CD14-positive monocyte (primary cell): ENCODE results near the gene SLC25A25. TPM values are rescaled to one million over a fixed set of nuclear protein-coding genes. Genes with fewer than 3 reads are reported as not detected.
A peak's percentile ranks its signal among the peaks of the same experiment; 100 is the strongest.

Source experiments
- DNase-seq, 3 donors: peaks; one replicate each; pipeline ENCODE4 v3.0.0-alpha.2; 2011 to 2022
- H2AFZ ChIP-seq: 2 replicates; pipeline ENCODE4 v1.6.0; 2012; ENCODE audit warnings: mild to moderate bottlenecking, low read depth, low read length, inconsistent platforms; ENCODE audit not compliant: insufficient read depth, poor library complexity, severe bottlenecking
- H3K27ac ChIP-seq, 2 donors: 1 replicate in 1 of 2; 2 replicates in 1 of 2; pipeline ENCODE4 v1.5.1; 2012 to 2013; ENCODE audit warnings: low read length in 2 of 2, control low read depth in 1 of 2, inconsistent platforms in 1 of 2, low read depth in 1 of 2, mild to moderate bottlenecking in 1 of 2
- H3K27me3 ChIP-seq, 2 donors: one replicate each; pipeline versions ENCODE4 v1.6.0 to v1.6.1; 2011 to 2013; ENCODE audit warnings: low read length in 2 of 2; ENCODE audit not compliant: control insufficient read depth in 2 of 2, insufficient read depth in 2 of 2
- H3K36me3 ChIP-seq, 2 donors: replicated peaks in 1 of 2; 1 replicate in 1 of 2; 2 replicates in 1 of 2; pipeline versions ENCODE4 v1.5.1 to v1.6.1; 2012 to 2013; ENCODE audit warnings: low read length in 2 of 2, control low read depth in 1 of 2, inconsistent platforms in 1 of 2, mild to moderate bottlenecking in 1 of 2; ENCODE audit not compliant: insufficient read depth in 2 of 2, control insufficient read depth in 1 of 2
- H3K4me1 ChIP-seq, 2 donors: 1 replicate in 1 of 2; 2 replicates in 1 of 2; pipeline versions ENCODE4 v1.5.1 to v1.6.1; 2012 to 2013; ENCODE audit warnings: low read length in 2 of 2, control low read depth in 1 of 2, inconsistent platforms in 1 of 2, mild to moderate bottlenecking in 1 of 2, moderate library complexity in 1 of 2; ENCODE audit not compliant: insufficient read depth in 2 of 2, control insufficient read depth in 1 of 2
- H3K4me2 ChIP-seq: replicated peaks from 2 replicates; pipeline ENCODE3; 2012; ENCODE audit warnings: low read length, moderate library complexity, mild to moderate bottlenecking; ENCODE audit not compliant: poor library complexity, severe bottlenecking; ENCODE audit errors: extremely low read depth
- H3K4me3 ChIP-seq, 3 experiments: fragments of 200-600 bp in 1 of 3; sonication (generic) in 1 of 3; replicated peaks in 1 of 3; 1 replicate in 2 of 3; 2 replicates in 1 of 3; pipeline ENCODE4 v1.5.1; 2011 to 2013; ENCODE audit warnings: low read length in 3 of 3, mild to moderate bottlenecking in 3 of 3, control low read depth in 2 of 3, low read depth in 2 of 3, inconsistent platforms in 1 of 3, moderate library complexity in 1 of 3
- H3K79me2 ChIP-seq: 2 replicates; pipeline ENCODE4 v1.6.0; 2012; ENCODE audit warnings: mild to moderate bottlenecking, control low read depth, inconsistent platforms, low read length, moderate library complexity; ENCODE audit not compliant: insufficient read depth
- H3K9ac ChIP-seq: 2 replicates; pipeline ENCODE4 v1.6.0; 2017; ENCODE audit warnings: low read length, mild to moderate bottlenecking; ENCODE audit not compliant: insufficient read depth, poor library complexity, severe bottlenecking
- H3K9me3 ChIP-seq, 2 donors: replicated peaks in 1 of 2; 1 replicate in 1 of 2; 2 replicates in 1 of 2; pipeline versions ENCODE4 v1.5.1 to v1.6.1; 2012 to 2013; ENCODE audit warnings: low read length in 2 of 2, control low read depth in 1 of 2; ENCODE audit not compliant: control insufficient read depth in 1 of 2, insufficient read depth in 1 of 2
- H4K20me1 ChIP-seq: 2 replicates; pipeline ENCODE4 v1.6.0; 2012; ENCODE audit warnings: mild to moderate bottlenecking, low read length, control low read depth, moderate library complexity; ENCODE audit not compliant: insufficient read depth
- H3K27ac Mint-ChIP-seq, 7 donors: one replicate each; pipeline ENCODE4 v1.8.0; 2020; ENCODE audit warnings: mild to moderate bottlenecking in 7 of 7, mixed read lengths in 7 of 7, moderate library complexity in 6 of 7, inconsistent platforms in 2 of 7
- H3K27me3 Mint-ChIP-seq, 3 donors: one replicate each; pipeline ENCODE4 v1.8.0; 2021 to 2022; ENCODE audit warnings: low read depth in 3 of 3, mild to moderate bottlenecking in 3 of 3, mixed read lengths in 3 of 3, moderate library complexity in 3 of 3, inconsistent platforms in 1 of 3
- H3K36me3 Mint-ChIP-seq, 2 donors: one replicate each; pipeline ENCODE4 v1.8.0; 2020; ENCODE audit warnings: mixed read lengths in 2 of 2, inconsistent platforms in 1 of 2, mild to moderate bottlenecking in 1 of 2
- H3K4me1 Mint-ChIP-seq: one replicate; pipeline ENCODE4 v1.8.0; 2020; ENCODE audit warnings: mild to moderate bottlenecking, mixed read lengths
- H3K4me3 Mint-ChIP-seq, 2 donors: one replicate each; pipeline ENCODE4 v1.8.0; 2020; ENCODE audit warnings: mild to moderate bottlenecking in 2 of 2, mixed read lengths in 2 of 2, moderate library complexity in 1 of 2
- H3K9me3 Mint-ChIP-seq, 7 donors: one replicate each; pipeline ENCODE4 v1.8.0; 2020 to 2022; ENCODE audit warnings: mixed read lengths in 7 of 7, mild to moderate bottlenecking in 6 of 7, moderate library complexity in 6 of 7, inconsistent platforms in 2 of 7
- WGBS: methylation state at CpG from one replicate; pipeline ENCODE4 v1.1.5; 2013; ENCODE audit warnings: missing lambda C conversion rate; ENCODE audit not compliant: insufficient coverage; 5-methylcytosine and 5-hydroxymethylcytosine counted together
- intact Hi-C, 2 donors: fragments of 100-400 bp; cut with micrococcal nuclease; formaldehyde crosslinking; loops; one replicate each; pipeline versions ENCODE4 v1.15.0 to v1.15.1; 2023
- polyA plus RNA-seq, 3 donors: library from polyadenylated mRNA; depleted of rRNA in 1 of 3; unstranded in 2 of 3; stranded (reverse) in 1 of 3; fragments of 300-500 nt in 2 of 3; fragments of >200 nt in 1 of 3; fragmentation: Illumina TruSeq in 2 of 3; gene quantifications; 1 replicate in 2 of 3; 2 replicates in 1 of 3; pipeline ENCODE4 v1.2.3, GENCODE V29; 2012 to 2021
- TF ChIP-seq, protein P1 (sequence below): fragments of 200-600 bp; IDR thresholded peaks from one replicate; pipeline ENCODE4 v1.8.0; 2022; ENCODE audit warnings: antibody characterized with exemption, mild to moderate bottlenecking

The SLC25A25 gene
- polyA plus RNA-seq, 3 donors, result 5.1 to 43.3 (median 6.3) TPM

DNA sequence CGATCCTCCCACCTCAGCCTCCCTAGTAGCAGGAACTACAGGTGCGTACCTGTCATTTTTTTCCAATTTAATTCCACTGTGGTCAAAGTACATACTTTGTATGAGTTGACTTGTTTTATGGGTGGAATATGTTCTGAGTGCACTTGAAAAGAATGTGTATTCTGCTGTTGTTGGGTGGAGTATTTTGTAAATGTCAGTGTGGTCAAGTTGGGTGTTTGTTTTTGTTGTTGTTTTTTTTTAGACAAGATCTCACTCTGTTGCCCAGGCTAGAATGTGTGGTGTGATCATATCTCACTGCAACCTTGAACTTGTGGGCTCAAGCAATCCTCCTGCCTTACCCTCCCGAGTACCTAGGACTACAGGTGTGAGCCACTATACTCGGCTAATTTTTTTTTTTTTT lies 17.9 kb downstream of the SLC25A25 start:
- H3K9ac ChIP-seq, result no peak overlapping the region
- no peaks in the 10 kb centered on the region for H3K27me3 ChIP-seq
- intact Hi-C loops, result loop anchor here in 1 of 2 donors (10.0 kb wide), 1 partner anchor 141 kb away; no protein-coding TSS in a partner anchor
- Mint-ChIP-seq H3K27ac (peak overlapping the region in 2 of 7 donors; percentile 21 to 30), H3K4me3 (no peak overlapping the region), H3K36me3 (peaks cover 22 to 39% of the 10 kb centered on the region in 2 donors), H3K4me1 (peaks cover 33% of the 10 kb centered on the region), H3K27me3 (no peaks in the 10 kb centered on the region), H3K9me3 (no peaks in the 10 kb centered on the region)
- H3K36me3 ChIP-seq, result peaks cover 9 to 28% of the 10 kb centered on the region in 2 donors
- H3K4me1 ChIP-seq, result peaks cover 11 to 15% of the 10 kb centered on the region in 2 donors
- peaks cover 84% of the 10 kb centered on the region for H4K20me1 ChIP-seq
- TF ChIP-seq, protein P1, sequence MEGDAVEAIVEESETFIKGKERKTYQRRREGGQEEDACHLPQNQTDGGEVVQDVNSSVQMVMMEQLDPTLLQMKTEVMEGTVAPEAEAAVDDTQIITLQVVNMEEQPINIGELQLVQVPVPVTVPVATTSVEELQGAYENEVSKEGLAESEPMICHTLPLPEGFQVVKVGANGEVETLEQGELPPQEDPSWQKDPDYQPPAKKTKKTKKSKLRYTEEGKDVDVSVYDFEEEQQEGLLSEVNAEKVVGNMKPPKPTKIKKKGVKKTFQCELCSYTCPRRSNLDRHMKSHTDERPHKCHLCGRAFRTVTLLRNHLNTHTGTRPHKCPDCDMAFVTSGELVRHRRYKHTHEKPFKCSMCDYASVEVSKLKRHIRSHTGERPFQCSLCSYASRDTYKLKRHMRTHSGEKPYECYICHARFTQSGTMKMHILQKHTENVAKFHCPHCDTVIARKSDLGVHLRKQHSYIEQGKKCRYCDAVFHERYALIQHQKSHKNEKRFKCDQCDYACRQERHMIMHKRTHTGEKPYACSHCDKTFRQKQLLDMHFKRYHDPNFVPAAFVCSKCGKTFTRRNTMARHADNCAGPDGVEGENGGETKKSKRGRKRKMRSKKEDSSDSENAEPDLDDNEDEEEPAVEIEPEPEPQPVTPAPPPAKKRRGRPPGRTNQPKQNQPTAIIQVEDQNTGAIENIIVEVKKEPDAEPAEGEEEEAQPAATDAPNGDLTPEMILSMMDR, result no peak
- no peak overlapping the region for H3K4me3 ChIP-seq
- no peaks in the 10 kb centered on the region for H3K9me3 ChIP-seq
- no peak overlapping the region for H3K27ac ChIP-seq
- H3K4me2 ChIP-seq, result no peak overlapping the region
- H3K79me2 ChIP-seq, result peaks cover 88% of the 10 kb centered on the region
- no peak for DNase-seq
- H2AFZ ChIP-seq, result no peak overlapping the region
- 100% methylated on average over 2 of the region's 4 CpGs for WGBS

DNA sequence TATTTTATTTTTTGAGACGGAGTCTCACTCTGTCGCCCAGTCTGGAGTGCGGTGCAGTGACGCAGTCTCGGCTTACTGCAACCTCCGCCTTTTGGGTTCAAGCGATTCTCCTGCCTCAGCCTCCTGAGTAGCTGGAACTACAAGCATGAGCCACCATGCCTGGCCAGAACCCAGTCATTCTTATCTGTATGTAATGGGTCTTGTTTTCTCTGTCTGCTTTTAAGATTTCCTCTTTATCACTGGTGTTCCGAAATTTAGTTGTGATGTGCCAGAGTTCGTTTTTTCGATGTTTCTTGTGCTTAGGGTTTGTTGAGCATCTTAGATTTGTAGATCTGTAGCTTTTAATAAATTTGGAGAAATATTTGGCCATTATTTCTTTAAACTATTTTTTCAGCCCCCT lies 19.2 kb downstream of the SLC25A25 start:
- TF ChIP-seq, protein P1, result no peak
- WGBS, result 87% methylated on average over 7 of the region's 10 CpGs
- no peaks in the 10 kb centered on the region for H3K9me3 Mint-ChIP-seq
- Histone ChIP-seq H2AFZ (no peak overlapping the region), H3K9ac (no peak overlapping the region), H3K4me3 (no peak overlapping the region), H3K9me3 (no peaks in the 10 kb centered on the region), H3K4me2 (no peak overlapping the region), H3K4me1 (peaks cover 15 to 17% of the 10 kb centered on the region in 2 donors), H3K27ac (no peak overlapping the region), H3K36me3 (peaks cover 9 to 24% of the 10 kb centered on the region in 2 donors), H3K27me3 (no peaks in the 10 kb centered on the region), H3K79me2 (peaks cover 88% of the 10 kb centered on the region), H4K20me1 (peaks cover 84% of the 10 kb centered on the region)
- H3K36me3 Mint-ChIP-seq, result peaks cover 17 to 47% of the 10 kb centered on the region in 2 donors
- H3K4me1 Mint-ChIP-seq, result peaks cover 32% of the 10 kb centered on the region
- peak overlapping the region in 1 of 7 donors; percentile 27 for H3K27ac Mint-ChIP-seq
- H3K4me3 Mint-ChIP-seq, result no peak overlapping the region
- DNase-seq, result no peak
- no peaks in the 10 kb centered on the region for H3K27me3 Mint-ChIP-seq
- intact Hi-C loops, result loop anchor here in 1 of 2 donors (10.0 kb wide), 1 partner anchor 142 kb away; no protein-coding TSS in a partner anchor
